Transverse colon (tissue), 4 donors: ENCODE data around the gene ACVR1B. TPM values are rescaled to one million over a fixed set of nuclear protein-coding genes. Genes with fewer than 3 reads are reported as not detected.
A peak's percentile ranks its signal among the peaks of the same experiment; 100 is the strongest.

Experiments
- DNase-seq: peaks from one replicate; pipeline ENCODE4 v3.0.0-alpha.2; 2019
- H3K27ac ChIP-seq, 4 donors: fragments of 200-600 bp; sonication (generic); 2 replicates each; pipeline ENCODE4 v1.5.1; 2016 to 2018; ENCODE audit warnings: inconsistent platforms in 4 of 4
- H3K27me3 ChIP-seq: fragments of 200-600 bp; sonication (generic); 2 replicates; pipeline ENCODE4 v1.5.1; 2017; ENCODE audit warnings: inconsistent platforms
- H3K36me3 ChIP-seq, 4 donors: fragments of 200-600 bp; sonication (generic); 2 replicates each; pipeline ENCODE4 v1.5.1; 2017 to 2019; ENCODE audit warnings: inconsistent platforms in 4 of 4
- H3K4me1 ChIP-seq, 4 donors: fragments of 200-600 bp; sonication (generic); 2 replicates each; pipeline ENCODE4 v1.5.1; 2017 to 2020; ENCODE audit warnings: inconsistent platforms in 4 of 4
- H3K4me3 ChIP-seq, 4 donors: fragments of 200-600 bp; sonication (generic); 1 replicate in 1 of 4; 2 replicates in 3 of 4; pipeline versions ENCODE4 v1.5.1 to v1.6.1; 2017 to 2019; ENCODE audit warnings: inconsistent platforms in 4 of 4
- H3K9me3 ChIP-seq, 2 donors: fragments of 200-600 bp; sonication (generic); 2 replicates each; pipeline ENCODE4 v1.5.1; 2017 to 2019; ENCODE audit warnings: inconsistent platforms in 2 of 2
- CTCF ChIP-seq, 5 experiments: fragments of 200-600 bp in 3 of 5; fragments of 450-650 bp in 2 of 5; sonication (generic) in 3 of 5; IDR thresholded peaks; 1 replicate in 2 of 5; 2 replicates in 3 of 5; pipeline ENCODE4 v1.5.1; 2016 to 2017; ENCODE audit warnings: antibody characterized with exemption in 5 of 5, inconsistent platforms in 3 of 5, mild to moderate bottlenecking in 2 of 5, moderate library complexity in 1 of 5
- EP300 ChIP-seq: sonication (generic); formaldehyde crosslinking; IDR thresholded peaks from one replicate; pipeline ENCODE4 v1.6.1; 2017; ENCODE audit warnings: antibody characterized with exemption, low read depth
- POLR2A ChIP-seq: fragments of 450-650 bp; IDR thresholded peaks from one replicate; pipeline ENCODE4 v1.6.1; 2016; ENCODE audit warnings: antibody characterized with exemption, mild to moderate bottlenecking, moderate library complexity
- POLR2AphosphoS5 ChIP-seq, 3 donors: sonication (generic); formaldehyde crosslinking; IDR thresholded peaks; one replicate each; pipeline ENCODE4 v1.6.1; 2016; ENCODE audit warnings: antibody characterized with exemption in 3 of 3
- whole genome bisulfite sequencing, 2 donors: methylation state at CpG; one replicate each; pipeline ENCODE4 v1.1.5; 2018; ENCODE audit warnings: low coverage in 1 of 2; 5-methylcytosine and 5-hydroxymethylcytosine counted together
- in situ Hi-C, 4 donors: fragments of 200-750 bp; cut with MboI; loops; one replicate each; pipeline versions ENCODE4 v1.15.0 to v1.15.1; 2017; ENCODE audit warnings: low sequenced_read_pairs in 3 of 4, low pct_ligation_motif_present in 1 of 4, low pct_unique_long_range_greater_than_20kb in 1 of 4
- intact Hi-C: fragments of 100-400 bp; cut with DNase I; formaldehyde crosslinking; loops from one replicate; pipeline ENCODE4 v1.15.1; 2023; ENCODE audit warnings: low total_unique reads
- total RNA-seq, 4 donors: library from RNA; depleted of rRNA; stranded (reverse); fragments of >200 nt; gene quantifications; one replicate each; pipeline ENCODE4 v1.1.0, GENCODE V29; 2016

The ACVR1B gene
- total RNA-seq, 4 donors from 2014 or later: 22.5 to 96.9 (median 68.7) TPM

GRCh38 chr12:51962737-51963136 lies 11.2 kb downstream of the ACVR1B start:
- intact Hi-C loops: no loop called here
- Histone ChIP-seq H3K27me3 (no peaks in the 10 kb centered on the region), H3K9me3 (no peaks in the 10 kb centered on the region), H3K4me3 (no peak overlapping the region), H3K36me3 (no peaks in the 10 kb centered on the region), H3K4me1 (peaks cover 14 to 52% (median 42%) of the 10 kb centered on the region in 4 donors), H3K27ac (peak overlapping the region; percentile 60 to 81 (median 74))
- no peak for DNase-seq
- 48 to 51% methylated on average over 3 of the region's 3 CpGs for WGBS, 2 donors
- TF ChIP-seq EP300 (no peak), POLR2A (no peak), POLR2AphosphoS5 (IDR thresholded peaks at IDR 0.05) (no peak), CTCF (IDR thresholded peaks at IDR 0.05) (no peak)
- in situ Hi-C loops: no loop called here

GRCh38 chr12:51963477-51963876 lies 12.0 kb downstream of the ACVR1B start:
- Histone ChIP-seq H3K27ac (peak overlapping the region in 3 of 4 donors; percentile 73 to 81 (median 75)), H3K9me3 (no peaks in the 10 kb centered on the region), H3K36me3 (no peaks in the 10 kb centered on the region), H3K4me3 (no peak overlapping the region), H3K4me1 (peaks cover 14 to 47% (median 41%) of the 10 kb centered on the region in 4 donors), H3K27me3 (no peaks in the 10 kb centered on the region)
- TF ChIP-seq EP300: no peak
- TF ChIP-seq POLR2AphosphoS5 (IDR thresholded peaks at IDR 0.05): no peak
- WGBS, 2 donors: 92 to 94% methylated on average over 4 of the region's 4 CpGs
- in situ Hi-C loops (no loop called here), intact Hi-C loops (no loop called here)
- no peak for DNase-seq

- Histone ChIP-seq H3K36me3 (no peaks in the 10 kb centered on the region), H3K27ac (no peak overlapping the region), H3K4me3 (no peak overlapping the region), H3K9me3 (no peaks in the 10 kb centered on the region), H3K27me3 (no peaks in the 10 kb centered on the region), H3K4me1 (peaks cover 11 to 52% (median 42%) of the 10 kb centered on the region in 4 donors)
- in situ Hi-C loops: loop anchor here in 1 of 4 donors (10.0 kb wide), 1 partner anchor 45 kb away; no protein-coding TSS in a partner anchor
- TF ChIP-seq CTCF (IDR thresholded peaks at IDR 0.05): no peak
- TF ChIP-seq POLR2AphosphoS5 (IDR thresholded peaks at IDR 0.05): no peak
- no peak for TF ChIP-seq POLR2A
- no peak for TF ChIP-seq EP300
- 71 to 86% methylated on average over 1 to 2 of the region's 2 CpGs for WGBS, 2 donors
- DNase-seq: no peak
- intact Hi-C loops: no loop called here
Observed at GRCh38 chr12:51969643-51970042, 18.1 kb downstream of the ACVR1B start.

GRCh38 chr12:51970904-51971646 lies 19.6 kb downstream of the ACVR1B start:
- 39 to 65% methylated on average over 10 to 12 of the region's 13 CpGs for WGBS, 2 donors
- intact Hi-C loops (no loop called here), in situ Hi-C loops (loop anchor here in 1 of 4 donors (10.0 kb wide), 1 partner anchor 46 kb away; no protein-coding TSS in a partner anchor)
- TF ChIP-seq POLR2AphosphoS5 (IDR thresholded peaks at IDR 0.05): no peak
- peak; percentile 41 to 58 (median 48) for TF ChIP-seq CTCF (IDR thresholded peaks at IDR 0.05)
- peaks cover 11 to 57% (median 42%) of the 10 kb centered on the region in 4 donors for H3K4me1 ChIP-seq
- peak; percentile 24 for DNase-seq
- H3K36me3 ChIP-seq: peaks cover 0 to 6% (median 3%) of the 10 kb centered on the region in 4 donors
- H3K4me3 ChIP-seq: no peak overlapping the region
- peak overlapping the region in 2 of 4 donors; percentile 18 to 45 for H3K27ac ChIP-seq
- no peaks in the 10 kb centered on the region for H3K9me3 ChIP-seq
- no peaks in the 10 kb centered on the region for H3K27me3 ChIP-seq
